K562 (cell line): ENCODE results near the gene MYOZ1. TPM values are rescaled to one million over a fixed set of nuclear protein-coding genes. Genes with fewer than 3 reads are reported as not detected.

Source experiments
- ARID2 ChIP-seq: fragments of 450-650 bp; IDR thresholded peaks from 2 replicates; pipeline ENCODE4 v1.6.1; 2017; ENCODE audit warnings: antibody characterized with exemption, mild to moderate bottlenecking
- CBX8 ChIP-seq: fragments of 200-600 bp; sonication (generic); IDR thresholded peaks from 2 replicates; pipeline ENCODE4 v1.6.1; 2012; ENCODE audit warnings: borderline replicate concordance, mixed run types, low read depth, mild to moderate bottlenecking, moderate library complexity, mixed read lengths, low read length, control low read depth, inconsistent platforms; ENCODE audit not compliant: poor library complexity, severe bottlenecking; ENCODE audit errors: extremely low read depth
- CHD2 ChIP-seq: IDR thresholded peaks from 2 replicates; pipeline ENCODE4 v1.6.1; 2011; ENCODE audit warnings: low read depth, low read length
- EP300 ChIP-seq: IDR thresholded peaks from 2 replicates; pipeline ENCODE4 v1.6.1; 2012; ENCODE audit warnings: low read length, improper control_type of control experiment
- ZNF174 ChIP-seq: fragments of 250-450 bp; sonication (Bioruptor Pico); IDR thresholded peaks from 2 replicates; pipeline ENCODE4 v1.4.0; 2020; ENCODE audit warnings: mild to moderate bottlenecking
- polyA plus RNA-seq, 8 experiments: library from polyadenylated mRNA; depleted of rRNA in 4 of 8; stranded (reverse) in 5 of 8; unstranded in 3 of 8; fragments of >200 nt; fragmentation: Nextera tagmentation in 2 of 8; fragmentation: Illumina TruSeq in 1 of 8; extraction: Ambion mirVana in 2 of 8; extraction: Trizol in 1 of 8; gene quantifications; 2 replicates each; pipeline versions ENCODE4 v1.2.1 to v1.2.3, GENCODE V29; 2011 to 2014; ENCODE audit warnings: inconsistent platforms in 1 of 8, missing spikeins in 1 of 8
- total RNA-seq, 7 experiments: library from RNA; depleted of rRNA in 6 of 7; stranded (reverse); fragments of >200 nt in 6 of 7; fragmentation: Illumina TruSeq in 2 of 7; extraction: Trizol in 2 of 7; gene quantifications; 2 replicates each; pipeline versions ENCODE4 v1.2.1 to v1.2.3, GENCODE V29; 2011 to 2021; ENCODE audit warnings: low replicate concordance in 1 of 7
- TF ChIP-seq, protein P1 (sequence below), 2 experiments: fragments of 450-650 bp; formaldehyde crosslinking in 1 of 2; IDR thresholded peaks; 2 replicates each; pipeline versions ENCODE4 v1.4.0 to v1.6.1; 2014 to 2020; ENCODE audit warnings: mild to moderate bottlenecking in 2 of 2, borderline replicate concordance in 1 of 2, low read depth in 1 of 2
- TF ChIP-seq, protein P2 (sequence below): fragments of 250-450 bp; sonication (Bioruptor Pico); IDR thresholded peaks from 2 replicates; pipeline ENCODE4 v1.5.0; 2021
- TF ChIP-seq, protein P3 (sequence below): fragments of 450-650 bp; IDR thresholded peaks from 2 replicates; pipeline ENCODE4 v1.6.1; 2017; ENCODE audit warnings: antibody characterized with exemption, mild to moderate bottlenecking
- TF ChIP-seq, protein P4 (sequence below): IDR thresholded peaks from 3 replicates; pipeline ENCODE4 v1.6.1; 2011; ENCODE audit warnings: borderline replicate concordance, mild to moderate bottlenecking; ENCODE audit not compliant: insufficient read length, insufficient read depth

Gene MYOZ1
- total and polyA plus RNA-seq, 9 of the 15 experiments (the other 6 are each of a cell fraction or from before 2014, with no cell fraction given): 0.03 to 0.18 (median 0.07) TPM; not detected in 5

GRCh38 chr10:73625884-73626752 lies 15.2 kb downstream of the MYOZ1 start (continued):
- TF ChIP-seq, protein P1, sequence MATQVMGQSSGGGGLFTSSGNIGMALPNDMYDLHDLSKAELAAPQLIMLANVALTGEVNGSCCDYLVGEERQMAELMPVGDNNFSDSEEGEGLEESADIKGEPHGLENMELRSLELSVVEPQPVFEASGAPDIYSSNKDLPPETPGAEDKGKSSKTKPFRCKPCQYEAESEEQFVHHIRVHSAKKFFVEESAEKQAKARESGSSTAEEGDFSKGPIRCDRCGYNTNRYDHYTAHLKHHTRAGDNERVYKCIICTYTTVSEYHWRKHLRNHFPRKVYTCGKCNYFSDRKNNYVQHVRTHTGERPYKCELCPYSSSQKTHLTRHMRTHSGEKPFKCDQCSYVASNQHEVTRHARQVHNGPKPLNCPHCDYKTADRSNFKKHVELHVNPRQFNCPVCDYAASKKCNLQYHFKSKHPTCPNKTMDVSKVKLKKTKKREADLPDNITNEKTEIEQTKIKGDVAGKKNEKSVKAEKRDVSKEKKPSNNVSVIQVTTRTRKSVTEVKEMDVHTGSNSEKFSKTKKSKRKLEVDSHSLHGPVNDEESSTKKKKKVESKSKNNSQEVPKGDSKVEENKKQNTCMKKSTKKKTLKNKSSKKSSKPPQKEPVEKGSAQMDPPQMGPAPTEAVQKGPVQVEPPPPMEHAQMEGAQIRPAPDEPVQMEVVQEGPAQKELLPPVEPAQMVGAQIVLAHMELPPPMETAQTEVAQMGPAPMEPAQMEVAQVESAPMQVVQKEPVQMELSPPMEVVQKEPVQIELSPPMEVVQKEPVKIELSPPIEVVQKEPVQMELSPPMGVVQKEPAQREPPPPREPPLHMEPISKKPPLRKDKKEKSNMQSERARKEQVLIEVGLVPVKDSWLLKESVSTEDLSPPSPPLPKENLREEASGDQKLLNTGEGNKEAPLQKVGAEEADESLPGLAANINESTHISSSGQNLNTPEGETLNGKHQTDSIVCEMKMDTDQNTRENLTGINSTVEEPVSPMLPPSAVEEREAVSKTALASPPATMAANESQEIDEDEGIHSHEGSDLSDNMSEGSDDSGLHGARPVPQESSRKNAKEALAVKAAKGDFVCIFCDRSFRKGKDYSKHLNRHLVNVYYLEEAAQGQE (IDR thresholded peaks at IDR 0.05; ENCODE audit: borderline replicate concordance): no peak
- TF ChIP-seq, protein P1 (CRISPR knock-in tag; IDR thresholded peaks at IDR 0.05; ENCODE audit: low read depth): no peak
- TF ChIP-seq CHD2 (peak; percentile 97), EP300 (no peak; the same call in 1 of the 2 replicates), CBX8 (no peak), ARID2 (no peak), ZNF174 (CRISPR knock-in tag) (no peak)
- TF ChIP-seq, protein P2, sequence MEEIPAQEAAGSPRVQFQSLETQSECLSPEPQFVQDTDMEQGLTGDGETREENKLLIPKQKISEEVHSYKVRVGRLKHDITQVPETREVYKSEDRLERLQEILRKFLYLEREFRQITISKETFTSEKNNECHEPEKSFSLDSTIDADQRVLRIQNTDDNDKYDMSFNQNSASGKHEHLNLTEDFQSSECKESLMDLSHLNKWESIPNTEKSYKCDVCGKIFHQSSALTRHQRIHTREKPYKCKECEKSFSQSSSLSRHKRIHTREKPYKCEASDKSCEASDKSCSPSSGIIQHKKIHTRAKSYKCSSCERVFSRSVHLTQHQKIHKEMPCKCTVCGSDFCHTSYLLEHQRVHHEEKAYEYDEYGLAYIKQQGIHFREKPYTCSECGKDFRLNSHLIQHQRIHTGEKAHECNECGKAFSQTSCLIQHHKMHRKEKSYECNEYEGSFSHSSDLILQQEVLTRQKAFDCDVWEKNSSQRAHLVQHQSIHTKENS (CRISPR knock-in tag): no peak
- TF ChIP-seq, protein P3, sequence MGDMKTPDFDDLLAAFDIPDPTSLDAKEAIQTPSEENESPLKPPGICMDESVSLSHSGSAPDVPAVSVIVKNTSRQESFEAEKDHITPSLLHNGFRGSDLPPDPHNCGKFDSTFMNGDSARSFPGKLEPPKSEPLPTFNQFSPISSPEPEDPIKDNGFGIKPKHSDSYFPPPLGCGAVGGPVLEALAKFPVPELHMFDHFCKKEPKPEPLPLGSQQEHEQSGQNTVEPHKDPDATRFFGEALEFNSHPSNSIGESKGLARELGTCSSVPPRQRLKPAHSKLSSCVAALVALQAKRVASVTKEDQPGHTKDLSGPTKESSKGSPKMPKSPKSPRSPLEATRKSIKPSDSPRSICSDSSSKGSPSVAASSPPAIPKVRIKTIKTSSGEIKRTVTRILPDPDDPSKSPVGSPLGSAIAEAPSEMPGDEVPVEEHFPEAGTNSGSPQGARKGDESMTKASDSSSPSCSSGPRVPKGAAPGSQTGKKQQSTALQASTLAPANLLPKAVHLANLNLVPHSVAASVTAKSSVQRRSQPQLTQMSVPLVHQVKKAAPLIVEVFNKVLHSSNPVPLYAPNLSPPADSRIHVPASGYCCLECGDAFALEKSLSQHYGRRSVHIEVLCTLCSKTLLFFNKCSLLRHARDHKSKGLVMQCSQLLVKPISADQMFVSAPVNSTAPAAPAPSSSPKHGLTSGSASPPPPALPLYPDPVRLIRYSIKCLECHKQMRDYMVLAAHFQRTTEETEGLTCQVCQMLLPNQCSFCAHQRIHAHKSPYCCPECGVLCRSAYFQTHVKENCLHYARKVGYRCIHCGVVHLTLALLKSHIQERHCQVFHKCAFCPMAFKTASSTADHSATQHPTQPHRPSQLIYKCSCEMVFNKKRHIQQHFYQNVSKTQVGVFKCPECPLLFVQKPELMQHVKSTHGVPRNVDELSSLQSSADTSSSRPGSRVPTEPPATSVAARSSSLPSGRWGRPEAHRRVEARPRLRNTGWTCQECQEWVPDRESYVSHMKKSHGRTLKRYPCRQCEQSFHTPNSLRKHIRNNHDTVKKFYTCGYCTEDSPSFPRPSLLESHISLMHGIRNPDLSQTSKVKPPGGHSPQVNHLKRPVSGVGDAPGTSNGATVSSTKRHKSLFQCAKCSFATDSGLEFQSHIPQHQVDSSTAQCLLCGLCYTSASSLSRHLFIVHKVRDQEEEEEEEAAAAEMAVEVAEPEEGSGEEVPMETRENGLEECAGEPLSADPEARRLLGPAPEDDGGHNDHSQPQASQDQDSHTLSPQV: 0 out of 2 replicates have a peak, but pooled peaks have one; percentile 27
- TF ChIP-seq, protein P4, sequence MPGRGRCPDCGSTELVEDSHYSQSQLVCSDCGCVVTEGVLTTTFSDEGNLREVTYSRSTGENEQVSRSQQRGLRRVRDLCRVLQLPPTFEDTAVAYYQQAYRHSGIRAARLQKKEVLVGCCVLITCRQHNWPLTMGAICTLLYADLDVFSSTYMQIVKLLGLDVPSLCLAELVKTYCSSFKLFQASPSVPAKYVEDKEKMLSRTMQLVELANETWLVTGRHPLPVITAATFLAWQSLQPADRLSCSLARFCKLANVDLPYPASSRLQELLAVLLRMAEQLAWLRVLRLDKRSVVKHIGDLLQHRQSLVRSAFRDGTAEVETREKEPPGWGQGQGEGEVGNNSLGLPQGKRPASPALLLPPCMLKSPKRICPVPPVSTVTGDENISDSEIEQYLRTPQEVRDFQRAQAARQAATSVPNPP: no peak
